CD1c-positive myeloid dendritic cell (primary cell): Measurements from ENCODE around the gene C22orf31.
"Not testable (repeated sequence)": the region's sequence is repeated elsewhere in the genome, so short reads cannot be mapped to it uniquely, and the experiment has no call there.

Experiments
- DNase-seq: peaks from one replicate; pipeline ENCODE4 v3.0.0-alpha.2; 2016; ENCODE audit errors: extremely low spot score

C22orf31 gene

GRCh38 chr22:29061773-29062172 is at the start of gene C22orf31:
C22orf31 (minus strand) TSS chr22:29061831; CDS start chr22:29061792, 39 bp downstream.
- no peak for DNase-seq

GRCh38 chr22:29110946-29111345 is 49.3 kb upstream of the C22orf31 start:
- no peak for DNase-seq

GRCh38 chr22:29109822-29110221 is 48.2 kb upstream of the C22orf31 start:
- DNase-seq: no peak

- no peak for DNase-seq
These were observed 46.5 kb upstream of the C22orf31 start for GRCh38 chr22:29108137-29108536.

GRCh38 chr22:29106839-29107238 is 45.2 kb upstream of the C22orf31 start:
- DNase-seq: no peak

GRCh38 chr22:29105468-29105867 is 43.8 kb upstream of the C22orf31 start:
- DNase-seq: no peak

- no peak for DNase-seq
These were observed 41.5 kb upstream of the C22orf31 start for GRCh38 chr22:29103121-29103520.

- DNase-seq: no peak
These were observed 40.7 kb upstream of the C22orf31 start for GRCh38 chr22:29102300-29102699.

- DNase-seq: no peak
These were observed 36.7 kb upstream of the C22orf31 start for GRCh38 chr22:29098296-29098695.

- no peak for DNase-seq
These were observed 35.4 kb upstream of the C22orf31 start for GRCh38 chr22:29096736-29097669.

GRCh38 chr22:29095459-29095858 is 33.8 kb upstream of the C22orf31 start:
- no peak for DNase-seq

- DNase-seq: no peak
These were observed 32.1 kb upstream of the C22orf31 start for GRCh38 chr22:29093501-29094300.

- DNase-seq: no peak
These were observed 31.4 kb upstream of the C22orf31 start for GRCh38 chr22:29093030-29093429.

- no peak for DNase-seq
These were observed 30.6 kb upstream of the C22orf31 start for GRCh38 chr22:29092243-29092642.

- no peak for DNase-seq
These were observed 28.4 kb upstream of the C22orf31 start for GRCh38 chr22:29090039-29090438.

GRCh38 chr22:29089507-29089906 is 27.9 kb upstream of the C22orf31 start:
- DNase-seq: no peak

GRCh38 chr22:29088809-29089208 is 27.2 kb upstream of the C22orf31 start:
- no peak for DNase-seq

- no peak for DNase-seq
These were observed 25.4 kb upstream of the C22orf31 start for GRCh38 chr22:29087012-29087411.

GRCh38 chr22:29083933-29084591 is 22.4 kb upstream of the C22orf31 start:
- peak; percentile 53 for DNase-seq

GRCh38 chr22:29083576-29083932 is 21.9 kb upstream of the C22orf31 start:
- not testable (repeated sequence) for DNase-seq

- no peak for DNase-seq
These were observed 21.4 kb upstream of the C22orf31 start for GRCh38 chr22:29082826-29083545.
